IPS-18c (cell line): ENCODE data around the gene SPAG7.
"Not testable (repeated sequence)": the region's sequence is repeated elsewhere in the genome, so short reads cannot be mapped to it uniquely, and the experiment has no call there.

Experiments
- H3K4me3 ChIP-seq: 2 replicates; pipeline ENCODE4 v1.7.0; 2013; ENCODE audit warnings: low read depth, mild to moderate bottlenecking, low read length, moderate library complexity; ENCODE audit not compliant: insufficient read depth
- H3K9me3 ChIP-seq: one replicate; pipeline ENCODE4 v1.6.1; 2013; ENCODE audit warnings: mild to moderate bottlenecking, low read length, moderate library complexity; ENCODE audit not compliant: control insufficient read depth, insufficient read depth

The SPAG7 gene

GRCh38 chr17:4932756-4933155, 34.9 kb downstream of the SPAG7 start:
- Histone ChIP-seq H3K9me3 (peaks cover 1% of the 10 kb centered on the region), H3K4me3 (no peak overlapping the region)

GRCh38 chr17:4931963-4932362, 35.7 kb downstream of the SPAG7 start, which contains the start of gene GP1BA:
TSS of gene GP1BA (plus strand) at chr17:4932277. CDS start at chr17:4932605, 328 bp downstream.
- H3K4me3 ChIP-seq, result no peak within 1 kb of the TSS
- H3K9me3 ChIP-seq, result no peaks in the 10 kb centered on the region

- no peak overlapping the region for H3K4me3 ChIP-seq
- H3K9me3 ChIP-seq, result no peaks in the 10 kb centered on the region
Observed at GRCh38 chr17:4928881-4929280, 38.7 kb downstream of the SPAG7 start.

GRCh38 chr17:4926577-4927335, 40.9 kb downstream of the SPAG7 start:
- H3K9me3 ChIP-seq, H3K4me3 ChIP-seq: not testable (repeated sequence)

GRCh38 chr17:4921320-4921719, 46.3 kb downstream of the SPAG7 start:
- Histone ChIP-seq H3K4me3 (no peak overlapping the region), H3K9me3 (no peaks in the 10 kb centered on the region)

- no peaks in the 10 kb centered on the region for H3K9me3 ChIP-seq
- no peak overlapping the region for H3K4me3 ChIP-seq
Observed at GRCh38 chr17:4920351-4921048, 47.1 kb downstream of the SPAG7 start.

- no peak overlapping the region for H3K4me3 ChIP-seq
- no peaks in the 10 kb centered on the region for H3K9me3 ChIP-seq
Observed at GRCh38 chr17:4919511-4920047, 48.0 kb downstream of the SPAG7 start.

- not testable (repeated sequence) for H3K9me3 ChIP-seq, H3K4me3 ChIP-seq
Observed at GRCh38 chr17:4914551-4914950, 53.1 kb downstream of the SPAG7 start.

- H3K9me3 ChIP-seq, result no peaks in the 10 kb centered on the region
- no peak overlapping the region for H3K4me3 ChIP-seq
Observed at GRCh38 chr17:4913994-4914393, 53.6 kb downstream of the SPAG7 start.
